OCI-LY3 (cell line): Measurements from ENCODE around the gene SNX24.
A peak's percentile ranks its signal among the peaks of the same experiment; 100 is the strongest.

Experiments
- H2AFZ ChIP-seq: fragments of 200-600, 300-600 bp; shearing (Covaris generic); 2 replicates; pipeline ENCODE4 v1.6.0; 2014; ENCODE audit warnings: antibody characterized with exemption, low read depth, low read length
- H3K27ac ChIP-seq: fragments of 200-600, 300-600 bp; sonication (generic); 2 replicates; pipeline ENCODE4 v1.5.1; 2014; ENCODE audit warnings: mild to moderate bottlenecking, low read length, moderate library complexity, mixed read lengths
- H3K27me3 ChIP-seq: fragments of 200-600, 300-600 bp; sonication (generic); 2 replicates; pipeline ENCODE4 v1.6.1; 2014; ENCODE audit warnings: low read depth, low read length, mixed read lengths
- H3K36me3 ChIP-seq: fragments of 200-600, 300-600 bp; sonication (generic); replicated peaks from 2 replicates; pipeline ENCODE3; 2014; ENCODE audit warnings: low read depth, low read length, mixed read lengths
- H3K4me1 ChIP-seq: fragments of 300-600, 200-600 bp; sonication (generic); 2 replicates; pipeline ENCODE4 v1.6.1; 2014; ENCODE audit warnings: low read length, mixed read lengths
- H3K4me2 ChIP-seq: fragments of 200-600, 300-600 bp; sonication (generic); 2 replicates; pipeline ENCODE4 v1.6.1; 2014; ENCODE audit warnings: low read length, mixed read lengths
- H3K4me3 ChIP-seq: fragments of 300-600, 200-600 bp; sonication (generic); 2 replicates; pipeline ENCODE4 v1.5.1; 2014; ENCODE audit warnings: antibody characterized with exemption, mild to moderate bottlenecking, low read length, moderate library complexity
- H3K79me2 ChIP-seq: fragments of 300-600, 200-600 bp; shearing (Covaris generic); 2 replicates; pipeline ENCODE4 v1.6.1; 2014; ENCODE audit warnings: mild to moderate bottlenecking, low read length, mixed read lengths
- H3K9ac ChIP-seq: fragments of 300-600, 200-600 bp; shearing (Covaris generic); 2 replicates; pipeline ENCODE4 v1.6.0; 2014; ENCODE audit warnings: mild to moderate bottlenecking, low read length, moderate library complexity
- H3K9me3 ChIP-seq: fragments of 200-600, 300-600 bp; shearing (Covaris generic); 2 replicates; pipeline ENCODE4 v1.6.1; 2014; ENCODE audit warnings: low read length, mixed read lengths; ENCODE audit not compliant: insufficient read depth
- H4K20me1 ChIP-seq: fragments of 200-600, 300-600 bp; sonication (generic); 2 replicates; pipeline ENCODE4 v1.6.1; 2016; ENCODE audit warnings: low read length, mixed read lengths; ENCODE audit not compliant: insufficient read depth
- CTCF ChIP-seq: fragments of 200-600, 300-600 bp; sonication (generic); IDR thresholded peaks from 2 replicates; pipeline ENCODE4 v1.5.1; 2014; ENCODE audit warnings: antibody characterized with exemption, low read length, low read depth
- EZH2phosphoT487 ChIP-seq: fragments of 200-600 bp; shearing (Covaris generic); IDR thresholded peaks from 2 replicates; pipeline ENCODE4 v1.6.1; 2018; ENCODE audit warnings: antibody characterized with exemption, mixed run types, low read depth

SNX24 gene

GRCh38 chr5:122982376-122982775, 137.0 kb downstream of the SNX24 start:
- no peak overlapping the region for H3K4me2 ChIP-seq
- H3K27me3 ChIP-seq = no peaks in the 10 kb centered on the region
- H3K79me2 ChIP-seq = no peaks in the 10 kb centered on the region
- no peaks in the 10 kb centered on the region for H4K20me1 ChIP-seq
- no peaks in the 10 kb centered on the region for H3K36me3 ChIP-seq
- no peak overlapping the region for H3K4me3 ChIP-seq
- TF ChIP-seq EZH2phosphoT487 = no peak
- no peak for TF ChIP-seq CTCF
- H3K27ac ChIP-seq = no peak overlapping the region
- H3K9me3 ChIP-seq = no peaks in the 10 kb centered on the region
- no peak overlapping the region for H3K9ac ChIP-seq
- no peak overlapping the region for H2AFZ ChIP-seq
- H3K4me1 ChIP-seq = peaks cover 64% of the 10 kb centered on the region

GRCh38 chr5:122984425-122984824, 139.0 kb downstream of the SNX24 start:
- peaks cover 72% of the 10 kb centered on the region for H3K4me1 ChIP-seq
- no peak overlapping the region for H2AFZ ChIP-seq

GRCh38 chr5:122985006-122985700, 139.7 kb downstream of the SNX24 start:
- Histone ChIP-seq H3K27ac (peak overlapping the region; percentile 99), H3K4me3 (no peak overlapping the region), H3K9me3 (no peaks in the 10 kb centered on the region), H2AFZ (no peak overlapping the region), H3K79me2 (peaks cover 19% of the 10 kb centered on the region), H3K36me3 (no peaks in the 10 kb centered on the region), H3K4me1 (peaks cover 72% of the 10 kb centered on the region), H4K20me1 (no peaks in the 10 kb centered on the region), H3K4me2 (peak overlapping the region; percentile 98), H3K9ac (peak overlapping the region; percentile 72), H3K27me3 (no peaks in the 10 kb centered on the region)
- TF ChIP-seq CTCF (no peak), EZH2phosphoT487 (no peak)

More at GRCh38 chr5:122984425-122984824, 139.0 kb downstream of the SNX24 start:
- Histone ChIP-seq H3K79me2 (peaks cover 16% of the 10 kb centered on the region), H3K9ac (peak overlapping the region; percentile 72), H4K20me1 (no peaks in the 10 kb centered on the region), H3K9me3 (no peaks in the 10 kb centered on the region), H3K27me3 (no peaks in the 10 kb centered on the region), H3K4me3 (0 out of 2 replicates have a peak overlapping the region, but pooled peaks have one; percentile 20), H3K4me2 (peak overlapping the region; percentile 98), H3K36me3 (no peaks in the 10 kb centered on the region), H3K27ac (peak overlapping the region; percentile 99)
- TF ChIP-seq EZH2phosphoT487 (no peak), CTCF (no peak)

- no peak for TF ChIP-seq CTCF
- no peak for TF ChIP-seq EZH2phosphoT487
- peak overlapping the region; percentile 74 for H3K9ac ChIP-seq
- H3K9me3 ChIP-seq = no peaks in the 10 kb centered on the region
These were observed 140.7 kb downstream of the SNX24 start for GRCh38 chr5:122985954-122986721.

More at GRCh38 chr5:122985954-122986721, 140.7 kb downstream of the SNX24 start:
- Histone ChIP-seq H3K4me3 (peak overlapping the region; percentile 83), H4K20me1 (no peaks in the 10 kb centered on the region), H3K27me3 (no peaks in the 10 kb centered on the region), H3K4me1 (peaks cover 64% of the 10 kb centered on the region), H2AFZ (no peak overlapping the region), H3K36me3 (no peaks in the 10 kb centered on the region), H3K4me2 (peak overlapping the region; percentile 98), H3K27ac (peak overlapping the region; percentile 99), H3K79me2 (peaks cover 19% of the 10 kb centered on the region)
